MCF 10A (cell line): Measurements from ENCODE around the gene APOBEC2. TPM values are rescaled to one million over a fixed set of nuclear protein-coding genes. Genes with fewer than 3 reads are reported as not detected.

Experiments used
- BruUV-seq: library from RNA; stranded (reverse); fragments of 400-500 nt; replicated peaks from 2 replicates; lab custom pipeline; 2021; lab: Mats Ljungman, UMichigan
- CTCF ChIA-PET: fragments of 300-600 bp; sonication (Branson Sonifier 250); formaldehyde crosslinking; extraction: SDS; loops from one replicate; lab custom pipeline; 2021; ENCODE audit warnings: antibody characterized with exemption, inconsistent platforms; lab: Yijun Ruan, JAX
- POLR2A ChIA-PET: fragments of 300-600, 350-650 bp; sonication (Branson Sonifier 250); formaldehyde crosslinking; extraction: SDS; loops from one replicate; lab custom pipeline; 2020; ENCODE audit warnings: antibody characterized with exemption, inconsistent platforms; lab: Yijun Ruan, JAX
- DNase-seq: peaks from one replicate; pipeline ENCODE4 v3.0.0-alpha.2; 2018; ENCODE audit not compliant: unreplicated experiment
- H3K27ac Mint-ChIP-seq: one replicate; pipeline ENCODE4 v1.8.0; 2022; ENCODE audit warnings: mild to moderate bottlenecking, low read depth, mixed read lengths; ENCODE audit not compliant: unreplicated experiment
- H3K27me3 Mint-ChIP-seq: one replicate; pipeline ENCODE4 v1.8.0; 2022; ENCODE audit warnings: mixed read lengths; ENCODE audit not compliant: insufficient read depth, unreplicated experiment
- H3K36me3 Mint-ChIP-seq: one replicate; pipeline ENCODE4 v1.8.0; 2022; ENCODE audit warnings: mild to moderate bottlenecking, moderate library complexity, mixed read lengths; ENCODE audit not compliant: insufficient read depth, unreplicated experiment
- H3K4me1 Mint-ChIP-seq: one replicate; pipeline ENCODE4 v1.8.0; 2022; ENCODE audit warnings: mixed read lengths; ENCODE audit not compliant: insufficient read depth, unreplicated experiment
- H3K4me3 Mint-ChIP-seq: one replicate; pipeline ENCODE4 v1.8.0; 2022; ENCODE audit warnings: mild to moderate bottlenecking, moderate library complexity, mixed read lengths; ENCODE audit not compliant: unreplicated experiment
- H3K9me3 Mint-ChIP-seq: one replicate; pipeline ENCODE4 v1.8.0; 2022; ENCODE audit warnings: mixed read lengths; ENCODE audit not compliant: unreplicated experiment
- CTCF ChIP-seq: fragments of 200-600 bp; IDR thresholded peaks from one replicate; pipeline ENCODE4 v1.8.0; 2022; ENCODE audit warnings: antibody characterized with exemption, mild to moderate bottlenecking; ENCODE audit not compliant: unreplicated experiment
- intact Hi-C: fragments of 100-400 bp; cut with micrococcal nuclease; formaldehyde crosslinking; loops from 2 replicates; pipeline ENCODE4 v1.14.1; 2022
- total RNA-seq: library from RNA; stranded (reverse); gene quantifications from 2 replicates; pipeline ENCODE4 v1.2.3, GENCODE V29; 2022

APOBEC2 gene
- total RNA-seq, 1 experiment from 2014 or later = not detected

- no peak for DNase-seq
- H3K4me3 Mint-ChIP-seq = no peak overlapping the region
- peaks cover 7% of the 10 kb centered on the region for H3K4me1 Mint-ChIP-seq
- no TSS peak for BruUV-seq
- peaks cover 87% of the 10 kb centered on the region for H3K36me3 Mint-ChIP-seq
- ChIA-PET POLR2A (interaction anchor here (2.0 kb wide), 1 partner anchor 10 kb away, joined by 9 read pairs; no protein-coding TSS in a partner anchor), CTCF (no interaction called here)
- no peaks in the 10 kb centered on the region for H3K9me3 Mint-ChIP-seq
- H3K27me3 Mint-ChIP-seq = no peaks in the 10 kb centered on the region
- intact Hi-C loops = no loop called here
- TF ChIP-seq CTCF = no peak
- no peak overlapping the region for H3K27ac Mint-ChIP-seq
Observed at GRCh38 chr6:41085182-41085581, 32.2 kb downstream of the APOBEC2 start.

GRCh38 chr6:41088451-41088850 lies 35.4 kb downstream of the APOBEC2 start:
- TF ChIP-seq CTCF = no peak
- intact Hi-C loops = no loop called here
- H3K4me3 Mint-ChIP-seq = no peak overlapping the region
- H3K4me1 Mint-ChIP-seq = no peaks in the 10 kb centered on the region
- H3K27ac Mint-ChIP-seq = no peak overlapping the region
- ChIA-PET CTCF (interaction anchor here (0.6 to 1.6 kb wide), 4 partner anchors 13 to 176 kb away, joined by 3 to 4 read pairs (median 4); no protein-coding TSS in a partner anchor), POLR2A (interaction anchor here (1.3 to 1.4 kb wide), 2 partner anchors 13 to 16 kb away, joined by 3 to 7 read pairs; partner anchors contain the start of gene NFYA)
- H3K36me3 Mint-ChIP-seq = peaks cover 93% of the 10 kb centered on the region
- H3K27me3 Mint-ChIP-seq = no peaks in the 10 kb centered on the region
- no TSS peak for BruUV-seq
- no peak for DNase-seq
- no peaks in the 10 kb centered on the region for H3K9me3 Mint-ChIP-seq

GRCh38 chr6:41090841-41091761 lies 38.1 kb downstream of the APOBEC2 start:
- Mint-ChIP-seq H3K4me1 (no peaks in the 10 kb centered on the region), H3K4me3 (no peak overlapping the region), H3K27me3 (no peaks in the 10 kb centered on the region), H3K9me3 (no peaks in the 10 kb centered on the region), H3K27ac (no peak overlapping the region), H3K36me3 (peaks cover 94% of the 10 kb centered on the region)
- no peak for DNase-seq
- POLR2A ChIA-PET = interaction anchor here (0.7 to 1.3 kb wide), 3 partner anchors 12 to 19 kb away, joined by 3 read pairs; partner anchors contain the start of genes NFYA and OARD1
- TF ChIP-seq CTCF = no peak
- CTCF ChIA-PET = interaction anchor here (0.5 to 5.1 kb wide), 17 partner anchors 7 to 300 kb away, joined by 3 to 57 read pairs (median 6); no protein-coding TSS in a partner anchor
- BruUV-seq = no TSS peak
- intact Hi-C loops = no loop called here
